NCI-H748 (cell line): ENCODE measurements around the gene CRISPLD2.
"Not testable (repeated sequence)": the region's sequence is repeated elsewhere in the genome, so short reads cannot be mapped to it uniquely, and the experiment has no call there.

Experiments
- DNase-seq: peaks from one replicate; lab custom pipeline; 2025; ENCODE audit not compliant: unreplicated experiment; lab: John Stamatoyannopoulos, UW

Gene CRISPLD2

GRCh38 chr16:84856203-84856581 is 36.4 kb downstream of the CRISPLD2 start:
- DNase-seq, result not testable (repeated sequence)

GRCh38 chr16:84856811-84857210 is 37.0 kb downstream of the CRISPLD2 start:
- DNase-seq, result not testable (repeated sequence)

- DNase-seq, result no peak
These were observed 39.9 kb downstream of the CRISPLD2 start for GRCh38 chr16:84859681-84860080.

GRCh38 chr16:84860383-84860782 is 40.6 kb downstream of the CRISPLD2 start:
- DNase-seq, result no peak

GRCh38 chr16:84861671-84862070 is 41.9 kb downstream of the CRISPLD2 start:
- no peak for DNase-seq

GRCh38 chr16:84862804-84863480 is 43.2 kb downstream of the CRISPLD2 start:
- DNase-seq, result no peak

- DNase-seq, result no peak
These were observed 43.7 kb downstream of the CRISPLD2 start for GRCh38 chr16:84863481-84863814.

- peak; percentile 11 for DNase-seq
These were observed 44.7 kb downstream of the CRISPLD2 start for GRCh38 chr16:84864326-84864955.

- no peak for DNase-seq
These were observed 47.9 kb downstream of the CRISPLD2 start for GRCh38 chr16:84867696-84868095.

GRCh38 chr16:84868328-84868727 is 48.5 kb downstream of the CRISPLD2 start:
- no peak for DNase-seq

GRCh38 chr16:84868829-84869472 is 49.2 kb downstream of the CRISPLD2 start:
- no peak for DNase-seq

GRCh38 chr16:84869473-84869845 is 49.7 kb downstream of the CRISPLD2 start:
- no peak for DNase-seq

- DNase-seq, result not testable (repeated sequence)
These were observed 53.2 kb downstream of the CRISPLD2 start for GRCh38 chr16:84872971-84873370.

GRCh38 chr16:84874004-84874435 is 54.2 kb downstream of the CRISPLD2 start:
- no peak for DNase-seq

- DNase-seq, result no peak
These were observed 54.8 kb downstream of the CRISPLD2 start for GRCh38 chr16:84874553-84874952.

GRCh38 chr16:84874983-84875382 is 55.2 kb downstream of the CRISPLD2 start:
- no peak for DNase-seq

- DNase-seq, result no peak
These were observed 56.1 kb downstream of the CRISPLD2 start for GRCh38 chr16:84875846-84876245.

GRCh38 chr16:84876873-84877606 is 57.3 kb downstream of the CRISPLD2 start:
- DNase-seq, result no peak

- no peak for DNase-seq
These were observed 59.0 kb downstream of the CRISPLD2 start for GRCh38 chr16:84878770-84879169.

GRCh38 chr16:84879569-84880487 is 60.0 kb downstream of the CRISPLD2 start:
- DNase-seq, result no peak
